Measurements from ENCODE around the gene ARHGAP20. TPM values are rescaled to one million over a fixed set of nuclear protein-coding genes. Genes with fewer than 3 reads are reported as not detected.

Gene ARHGAP20
- total RNA-seq, 1 donor from 2014 or later: 5.5 TPM

- no peak for TF ChIP-seq CTCF (IDR thresholded peaks at IDR 0.05)
- no peaks in the 10 kb centered on the region for H3K9me3 ChIP-seq
- H3K27me3 ChIP-seq (ENCODE audit: low read depth): no peaks in the 10 kb centered on the region
- ATAC-seq (no peak), DNase-seq (no peak)
- H3K4me3 ChIP-seq: no peak overlapping the region
- no peaks in the 10 kb centered on the region for H3K4me1 ChIP-seq
- no peaks in the 10 kb centered on the region for H3K36me3 ChIP-seq
- intact Hi-C loops (cut with DNase I): no loop called here
- no peak overlapping the region for H3K27ac ChIP-seq
These were observed 22.6 kb upstream of the ARHGAP20 start for GRCh38 chr11:110734790-110735189.

- Histone ChIP-seq H3K4me1 (no peaks in the 10 kb centered on the region), H3K9me3 (no peaks in the 10 kb centered on the region), H3K27me3 (ENCODE audit: low read depth) (no peaks in the 10 kb centered on the region), H3K36me3 (no peaks in the 10 kb centered on the region), H3K4me3 (no peak overlapping the region), H3K27ac (no peak overlapping the region)
- ATAC-seq: no peak
- DNase-seq: no peak
- intact Hi-C loops (cut with DNase I): no loop called here
- TF ChIP-seq CTCF (IDR thresholded peaks at IDR 0.05): no peak
These were observed 18.5 kb upstream of the ARHGAP20 start for GRCh38 chr11:110730773-110731172.

- ATAC-seq (no peak), DNase-seq (no peak)
- intact Hi-C loops (cut with DNase I): no loop called here
- Histone ChIP-seq H3K27me3 (ENCODE audit: low read depth) (no peaks in the 10 kb centered on the region), H3K36me3 (no peaks in the 10 kb centered on the region), H3K9me3 (no peaks in the 10 kb centered on the region), H3K4me3 (no peak overlapping the region), H3K4me1 (no peaks in the 10 kb centered on the region), H3K27ac (no peak overlapping the region)
- no peak for TF ChIP-seq CTCF (IDR thresholded peaks at IDR 0.05)
These were observed 16.6 kb upstream of the ARHGAP20 start for GRCh38 chr11:110728883-110729282.

- Histone ChIP-seq H3K27me3 (ENCODE audit: low read depth) (no peaks in the 10 kb centered on the region), H3K9me3 (no peaks in the 10 kb centered on the region), H3K36me3 (no peaks in the 10 kb centered on the region), H3K4me1 (no peaks in the 10 kb centered on the region), H3K4me3 (no peak overlapping the region), H3K27ac (no peak overlapping the region)
- no peak for TF ChIP-seq CTCF (IDR thresholded peaks at IDR 0.05)
- intact Hi-C loops (cut with DNase I): no loop called here
- ATAC-seq (no peak), DNase-seq (no peak)
These were observed 16.2 kb upstream of the ARHGAP20 start for GRCh38 chr11:110728476-110728875.

- DNase-seq (no peak), ATAC-seq (no peak)
- intact Hi-C loops (cut with DNase I): no loop called here
These were observed 12.1 kb upstream of the ARHGAP20 start for GRCh38 chr11:110724358-110724757.

More at GRCh38 chr11:110724358-110724757, 12.1 kb upstream of the ARHGAP20 start:
- no peaks in the 10 kb centered on the region for H3K4me1 ChIP-seq
- no peak overlapping the region for H3K27ac ChIP-seq
- no peaks in the 10 kb centered on the region for H3K36me3 ChIP-seq
- no peaks in the 10 kb centered on the region for H3K9me3 ChIP-seq
- no peak overlapping the region for H3K4me3 ChIP-seq
- no peak for TF ChIP-seq CTCF (IDR thresholded peaks at IDR 0.05)
- no peaks in the 10 kb centered on the region for H3K27me3 ChIP-seq (ENCODE audit: low read depth)
